Fibroblast of skin of abdomen (primary cell): ENCODE data around the gene GTF2H4. TPM values are rescaled to one million over a fixed set of nuclear protein-coding genes. Genes with fewer than 3 reads are reported as not detected.
"Not testable (repeated sequence)": the region's sequence is repeated elsewhere in the genome, so short reads cannot be mapped to it uniquely, and the experiment has no call there.

Experiments used
- DNase-seq: peaks from one replicate; pipeline ENCODE4 v3.0.0-alpha.2; 2013
- polyA plus RNA-seq, 2 experiments: library from polyadenylated mRNA; unstranded; fragments of 120-200 nt; gene quantifications; one replicate each; pipeline ENCODE4 v1.2.1, GENCODE V29; 2013; ENCODE audit not compliant: insufficient read length in 2 of 2

GTF2H4 gene
- polyA plus RNA-seq (2013, experiment 1 of 2; ENCODE audit: insufficient read length), result 25.4 TPM
- polyA plus RNA-seq (2013, experiment 2 of 2; ENCODE audit: insufficient read length), result 24.4 TPM

DNA sequence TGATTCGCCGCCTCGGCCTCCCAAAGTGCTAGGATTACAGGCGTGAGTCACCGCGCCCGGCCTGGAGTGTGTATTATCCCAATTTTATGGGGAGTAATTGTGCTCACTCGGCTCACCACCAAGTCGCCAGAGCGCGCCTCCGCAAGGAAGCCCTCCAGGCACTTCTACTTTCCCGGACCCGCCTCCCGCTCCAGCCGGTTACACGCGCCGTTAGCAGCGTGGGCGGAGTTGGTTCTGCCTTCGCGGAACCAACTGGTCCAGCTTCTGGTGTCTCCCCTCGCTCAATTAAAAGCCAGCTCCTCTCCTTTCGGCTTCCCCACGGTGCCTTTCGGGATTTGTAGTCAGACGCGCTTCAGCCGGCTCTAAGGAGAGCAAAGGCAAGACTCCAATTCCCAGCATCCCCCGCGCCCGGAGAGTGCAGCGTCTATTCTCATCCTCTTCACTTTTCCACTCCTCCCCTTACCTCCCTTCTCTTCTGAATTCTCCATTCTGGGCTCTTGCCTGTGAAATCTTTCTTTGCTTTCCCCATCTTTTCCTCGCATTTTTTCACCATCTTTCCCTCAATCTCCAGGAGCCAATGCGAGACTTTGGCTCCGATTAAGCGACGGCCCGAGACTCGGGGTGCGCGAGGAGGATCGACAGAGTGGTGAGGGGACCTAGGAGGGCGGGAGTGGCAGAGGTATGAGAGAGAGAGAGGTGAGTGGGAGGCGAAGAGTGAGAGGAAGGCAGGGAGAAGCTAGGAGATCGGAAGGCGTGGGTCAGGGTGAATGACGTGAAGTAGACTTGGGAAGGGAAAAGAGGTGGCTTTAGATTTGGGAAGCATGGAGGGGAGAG lies at the start of gene GTF2H4:
TSS of gene GTF2H4 (plus strand) at position 450 of the 834 bp plus-strand sequence.
- peak; percentile 99 for DNase-seq

DNA sequence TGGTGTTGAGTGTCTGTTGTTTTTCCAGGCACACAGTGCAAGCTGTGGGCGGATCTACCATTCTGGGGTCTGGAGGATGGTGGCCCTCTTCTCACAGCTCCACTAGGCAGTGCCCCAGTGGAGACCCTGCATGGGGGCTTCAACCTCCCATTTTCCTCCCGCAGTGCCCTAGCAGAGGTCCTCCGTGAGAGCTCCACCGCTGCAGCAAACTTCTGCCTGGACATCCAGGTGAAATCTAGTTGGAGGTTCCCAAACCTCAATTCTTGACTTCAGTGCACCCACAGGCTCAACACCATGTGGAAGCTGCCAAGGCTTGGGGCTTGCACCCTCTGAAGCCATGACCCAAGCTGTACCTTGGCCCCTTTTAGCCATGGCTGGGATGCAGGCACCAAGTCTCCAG lies 48.3 kb upstream of the GTF2H4 start:
- not testable (repeated sequence) for DNase-seq

DNA sequence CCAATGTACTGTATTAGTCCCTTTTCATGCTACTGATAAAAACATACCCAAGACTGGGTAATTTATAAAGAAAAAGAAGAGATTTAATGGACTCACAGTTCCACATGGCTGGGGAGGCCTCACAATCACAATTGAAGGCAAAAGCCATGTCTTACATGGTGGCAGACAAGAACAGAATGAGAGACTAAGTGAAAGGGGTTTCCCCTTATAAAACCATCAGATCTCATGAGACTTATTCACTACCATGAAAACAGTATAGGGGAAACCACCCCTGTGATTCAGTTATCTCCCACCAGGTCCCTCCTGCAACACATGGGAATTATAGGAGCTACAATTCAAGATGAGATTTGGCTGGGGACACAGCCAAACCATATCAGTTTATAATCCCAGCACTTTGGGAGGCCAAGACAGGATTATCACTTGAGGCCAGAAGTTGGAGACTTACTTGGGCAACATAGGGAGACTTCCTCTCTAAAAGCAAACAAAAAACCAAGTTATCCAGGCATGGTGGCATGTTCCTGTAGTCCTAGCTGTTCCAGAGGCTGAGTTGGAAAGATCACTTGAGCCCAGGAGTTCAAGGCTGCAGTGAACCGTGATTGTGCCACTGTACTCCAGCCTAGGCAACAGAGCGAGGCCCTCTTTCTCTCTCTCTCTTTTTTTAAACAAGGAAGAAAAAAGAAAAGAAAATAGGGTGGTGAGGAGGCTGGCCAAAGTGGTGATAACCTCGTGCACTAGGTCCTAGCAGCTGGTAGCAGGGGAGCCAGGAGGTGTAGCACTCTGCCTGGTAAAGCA lies 46.6 kb upstream of the GTF2H4 start:
- no peak for DNase-seq

DNA sequence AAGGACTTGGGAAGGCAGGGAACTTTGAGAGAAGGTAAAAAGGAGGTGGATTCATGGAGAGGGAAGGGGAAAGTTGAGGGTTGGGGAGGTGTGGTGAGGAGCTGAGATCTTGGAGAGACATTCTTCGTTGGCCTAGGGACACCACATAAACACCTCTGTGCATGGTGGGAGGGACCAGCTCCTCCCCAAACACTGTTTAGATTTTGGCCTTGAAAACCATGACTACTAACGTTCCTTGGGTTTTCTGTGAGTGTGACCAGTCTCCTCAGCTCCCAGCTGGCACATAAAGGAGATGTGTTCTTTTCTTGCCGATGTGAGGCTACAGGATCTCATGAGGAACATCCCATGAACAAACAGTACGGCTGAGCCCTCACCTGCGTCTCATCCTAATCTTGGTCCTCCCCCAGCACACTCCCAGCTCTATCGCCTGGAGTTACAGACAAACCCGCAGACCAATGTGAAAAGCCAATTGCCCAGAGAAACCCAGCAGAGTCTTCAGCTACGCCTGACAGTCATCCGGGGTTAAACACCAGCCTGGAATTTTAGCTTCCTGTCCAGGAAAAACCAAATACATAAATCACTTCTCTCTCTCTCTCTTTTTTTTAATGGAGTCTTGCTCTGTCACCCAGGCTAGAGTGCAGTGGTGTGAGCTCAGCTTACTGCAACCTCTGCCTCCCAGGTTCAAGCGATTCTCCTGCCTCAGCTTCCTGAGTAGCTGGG lies 45.7 kb upstream of the GTF2H4 start:
- DNase-seq, result peak; percentile 48

DNA sequence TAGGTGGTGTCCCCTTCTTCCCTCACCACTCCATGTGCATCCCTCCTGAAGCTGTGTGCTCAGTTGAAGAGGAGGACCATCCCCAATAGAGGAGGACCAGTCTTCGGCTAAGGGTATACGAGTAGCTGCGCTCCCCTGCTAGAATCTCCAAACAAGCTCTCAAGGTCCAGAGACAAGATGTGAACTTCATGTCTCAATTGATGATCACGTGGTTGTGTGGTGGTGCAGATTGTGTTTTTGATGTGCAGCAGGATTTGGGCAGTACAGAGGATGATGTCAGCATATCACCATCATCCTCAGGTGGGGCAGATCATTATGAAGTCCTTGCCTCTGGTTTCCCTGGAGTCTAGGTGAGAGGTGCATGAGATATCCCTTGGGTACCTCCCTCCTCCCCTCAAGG lies 43.7 kb upstream of the GTF2H4 start:
- no peak for DNase-seq

DNA sequence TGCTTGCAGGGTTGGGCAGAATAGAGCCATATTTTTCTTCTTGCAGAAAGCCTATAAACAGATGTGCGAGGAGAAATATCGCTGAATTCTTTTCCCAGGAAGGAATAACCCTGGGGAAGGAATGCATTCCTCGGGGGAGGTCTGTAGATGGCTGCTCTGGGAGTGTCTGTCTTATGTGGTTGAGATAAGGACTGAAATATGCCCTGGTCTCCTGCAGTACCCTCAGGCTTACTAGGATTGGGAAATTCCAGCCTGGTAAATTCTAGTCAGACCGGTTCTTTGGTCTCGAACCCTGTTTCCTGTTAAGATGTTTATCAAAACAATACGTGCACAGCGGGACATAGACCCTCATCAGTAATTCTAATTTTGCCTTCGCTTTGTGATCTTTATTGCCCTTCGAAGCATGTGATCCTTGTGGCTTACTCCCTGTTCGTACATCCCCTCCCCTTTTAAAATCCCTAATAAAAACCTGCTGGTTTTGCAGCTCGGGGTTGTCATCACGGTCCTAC lies 38.7 kb upstream of the GTF2H4 start:
- not testable (repeated sequence) for DNase-seq

- DNase-seq, result no peak
These were observed 37.5 kb upstream of the GTF2H4 start for GRCh38 chr6:30870546-30870945.

GRCh38 chr6:30871592-30872183 lies 36.3 kb upstream of the GTF2H4 start:
- no peak for DNase-seq

GRCh38 chr6:30873137-30873640 lies 34.8 kb upstream of the GTF2H4 start:
- no peak for DNase-seq

GRCh38 chr6:30873795-30874194 lies 34.2 kb upstream of the GTF2H4 start:
- DNase-seq, result not testable (repeated sequence)

- DNase-seq, result no peak
These were observed 32.6 kb upstream of the GTF2H4 start for GRCh38 chr6:30875244-30876038.

GRCh38 chr6:30876039-30876730 lies 31.8 kb upstream of the GTF2H4 start:
- peak; percentile 39 for DNase-seq

- DNase-seq, result peak; percentile 88
These were observed 30.4 kb upstream of the GTF2H4 start for GRCh38 chr6:30877419-30878262.

DNA sequence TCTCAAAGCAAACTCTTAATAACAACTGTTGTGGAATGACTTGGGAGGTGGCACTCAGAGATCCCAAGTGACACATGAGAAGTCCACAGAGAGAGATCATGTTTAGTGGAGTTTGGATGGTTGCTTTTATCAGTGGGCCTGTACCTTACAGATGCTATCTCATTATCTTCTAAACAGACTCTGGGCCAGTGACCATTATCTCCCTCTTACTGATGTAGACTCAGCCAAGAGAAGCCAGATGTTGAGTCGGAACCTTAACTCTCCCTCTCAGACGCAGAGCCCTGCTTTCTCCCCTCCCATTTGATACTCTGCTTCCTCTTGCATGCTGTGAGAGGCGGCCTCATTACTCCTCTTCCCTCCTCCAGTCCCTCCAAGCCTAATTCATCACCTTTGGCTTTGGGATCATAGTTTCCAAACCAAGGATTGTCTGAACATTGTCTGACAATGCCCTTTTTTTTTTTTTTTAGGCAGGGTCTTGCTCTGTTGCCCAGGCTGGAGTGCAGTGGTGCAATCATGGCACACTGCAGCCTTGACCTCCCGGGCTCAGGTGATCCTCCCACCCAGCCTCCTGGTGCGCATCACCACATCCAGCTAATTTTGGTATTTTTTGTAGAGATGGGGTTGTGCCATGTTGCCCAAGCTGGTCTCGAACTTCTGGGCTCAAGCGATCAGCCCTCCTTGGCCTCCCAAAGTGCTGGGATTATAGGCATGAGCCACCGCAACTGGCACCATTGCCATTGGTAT lies 28.2 kb upstream of the GTF2H4 start:
- no peak for DNase-seq

- DNase-seq, result no peak
These were observed 27.2 kb upstream of the GTF2H4 start for GRCh38 chr6:30880698-30881252.

GRCh38 chr6:30881392-30882203 lies 26.4 kb upstream of the GTF2H4 start:
- peak; percentile 61 for DNase-seq

- DNase-seq, result peak; percentile 11
These were observed 25.7 kb upstream of the GTF2H4 start for GRCh38 chr6:30882204-30882758.
